Breast epithelium (tissue), 3 donors: ENCODE measurements around the gene METTL21A.

Experiments
- CTCF ChIP-seq, 3 donors: fragments of 450-650 bp; IDR thresholded peaks; one replicate each; pipeline ENCODE4 v1.5.1; 2016 to 2017; ENCODE audit warnings: antibody characterized with exemption in 3 of 3, mild to moderate bottlenecking in 3 of 3, moderate library complexity in 3 of 3
- POLR2A ChIP-seq: fragments of 450-650 bp; IDR thresholded peaks from one replicate; pipeline ENCODE4 v1.6.1; 2016; ENCODE audit warnings: antibody characterized with exemption, mild to moderate bottlenecking, moderate library complexity
- POLR2AphosphoS5 ChIP-seq, 3 donors: sonication (generic); formaldehyde crosslinking; IDR thresholded peaks; one replicate each; pipeline ENCODE4 v1.6.1; 2017; ENCODE audit warnings: antibody characterized with exemption in 3 of 3

GRCh38 chr2:207600231-207600630 lies 25.0 kb downstream of the METTL21A start:
- TF ChIP-seq POLR2A (no peak), CTCF (IDR thresholded peaks at IDR 0.05) (no peak), POLR2AphosphoS5 (IDR thresholded peaks at IDR 0.05) (no peak)
